OCI-LY7 (cell line): ENCODE data around the gene ZMYND15. TPM values are rescaled to one million over a fixed set of nuclear protein-coding genes. Genes with fewer than 3 reads are reported as not detected.

Source experiments
- BruUV-seq: library from RNA; stranded (reverse); fragments of 400-500 nt; replicated peaks from 2 replicates; lab custom pipeline; 2021; lab: Mats Ljungman, UMichigan
- CTCF ChIA-PET: fragments of 300-600 bp; sonication (Branson Sonifier 250); formaldehyde crosslinking; loops from one replicate; lab custom pipeline; 2022; ENCODE audit warnings: antibody characterized with exemption; ENCODE audit not compliant: unreplicated experiment; lab: Charles Lee
- POLR2A ChIA-PET: fragments of 300-600 bp; sonication (Branson Sonifier 250); formaldehyde crosslinking; loops from one replicate; lab custom pipeline; 2022; ENCODE audit warnings: antibody characterized with exemption; lab: Charles Lee
- DNase-seq: peaks from one replicate; pipeline ENCODE4 v3.0.0-alpha.2; 2015; ENCODE audit warnings: low spot score
- H2AFZ ChIP-seq: fragments of 200-600 bp; sonication (generic), shearing (Covaris generic); 2 replicates; pipeline ENCODE4 v1.6.1; 2014; ENCODE audit warnings: mild to moderate bottlenecking, antibody characterized with exemption, low read length, moderate library complexity
- H3K27ac ChIP-seq: fragments of 200-600 bp; sonication (generic); 2 replicates; pipeline ENCODE4 v1.5.1; 2014; ENCODE audit warnings: mixed run types, low read depth, mild to moderate bottlenecking, moderate library complexity, low read length, inconsistent platforms; ENCODE audit not compliant: poor library complexity, severe bottlenecking
- H3K36me3 ChIP-seq: fragments of 200-600 bp; sonication (generic); 2 replicates; pipeline ENCODE4 v1.6.1; 2014; ENCODE audit warnings: mild to moderate bottlenecking, antibody characterized with exemption, low read length, moderate library complexity, mixed read lengths; ENCODE audit not compliant: insufficient read depth
- H3K4me1 ChIP-seq: fragments of 200-600 bp; sonication (generic); 2 replicates; pipeline ENCODE4 v1.5.1; 2014; ENCODE audit warnings: mild to moderate bottlenecking, low read length; ENCODE audit not compliant: insufficient read depth, poor library complexity, severe bottlenecking
- H3K4me2 ChIP-seq: fragments of 200-600 bp; sonication (generic); 2 replicates; pipeline ENCODE4 v1.6.1; 2014; ENCODE audit warnings: mild to moderate bottlenecking, low read length
- H3K4me3 ChIP-seq: fragments of 200-600 bp; sonication (generic); 2 replicates; pipeline ENCODE4 v1.5.1; 2014; ENCODE audit warnings: mild to moderate bottlenecking, low read depth, low read length; ENCODE audit not compliant: poor library complexity, severe bottlenecking
- H3K79me2 ChIP-seq: fragments of 200-600 bp; sonication (generic); 2 replicates; pipeline ENCODE4 v1.6.1; 2016; ENCODE audit warnings: low read depth, mild to moderate bottlenecking, low read length, moderate library complexity, mixed read lengths; ENCODE audit not compliant: insufficient read depth
- H3K9me2 ChIP-seq: fragments of 200-600 bp; sonication (generic); 2 replicates; pipeline ENCODE4 v1.6.1; 2016; ENCODE audit warnings: mild to moderate bottlenecking, low read length, mixed read lengths; ENCODE audit not compliant: insufficient read depth
- H3K9me3 ChIP-seq: fragments of 200-600 bp; sonication (generic); 2 replicates; pipeline ENCODE4 v1.6.1; 2014; ENCODE audit warnings: mild to moderate bottlenecking, mixed run types, low read length, mixed read lengths
- H4K20me1 ChIP-seq: fragments of 200-600 bp; sonication (generic); 2 replicates; pipeline ENCODE4 v1.6.1; 2014; ENCODE audit warnings: mild to moderate bottlenecking, antibody characterized with exemption, low read length, moderate library complexity, mixed read lengths; ENCODE audit not compliant: insufficient read depth
- CTCF ChIP-seq: fragments of 200-600 bp; sonication (generic); conservative IDR thresholded peaks from 2 replicates; pipeline ENCODE4 v1.5.1; 2014; ENCODE audit warnings: mild to moderate bottlenecking, antibody characterized with exemption, low read length, moderate library complexity, mixed read lengths
- EZH2phosphoT487 ChIP-seq: fragments of 200-600 bp; sonication (generic); IDR thresholded peaks from 2 replicates; pipeline ENCODE4 v1.6.1; 2018; ENCODE audit warnings: low read depth, borderline replicate concordance, mild to moderate bottlenecking, mixed run types, antibody characterized with exemption, low read length, moderate library complexity, mixed read lengths
- intact Hi-C: fragments of 100-400 bp; cut with micrococcal nuclease; formaldehyde crosslinking; loops from one replicate; pipeline ENCODE4 v1.10.0; 2022; ENCODE audit not compliant: unreplicated experiment
- total RNA-seq, 2 experiments: library from RNA; depleted of rRNA in 1 of 2; stranded (reverse); fragments of >200 nt in 1 of 2; shearing (Covaris generic) in 1 of 2; gene quantifications; 2 replicates each; pipeline ENCODE4 v1.2.3, GENCODE V29; 2014 to 2022

ZMYND15 gene
- total RNA-seq, 2 experiments from 2014 or later: not detected

DNA sequence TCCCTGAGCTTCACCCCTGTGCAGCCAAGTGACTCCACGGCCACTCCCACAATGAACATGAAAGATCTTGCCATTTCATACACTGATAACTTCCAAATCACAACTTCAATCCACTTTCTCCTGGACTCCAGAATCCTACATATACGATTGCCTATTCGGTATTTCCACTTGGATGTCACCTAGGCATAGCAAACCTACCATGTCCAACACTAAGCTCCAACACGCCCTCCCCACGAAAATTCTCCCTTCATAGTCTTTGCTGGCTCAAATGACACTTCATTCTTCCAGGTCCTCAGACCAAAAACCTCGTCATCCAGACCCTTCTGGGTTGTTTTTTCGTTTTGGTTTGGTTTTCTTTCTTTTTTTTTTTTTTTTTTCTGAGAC is 51.1 kb downstream of the ZMYND15 start:
- POLR2A ChIA-PET: interaction anchor here (0.9 to 1.2 kb wide), 4 partner anchors 16 to 268 kb away, joined by 3 to 5 read pairs (median 4); partner anchors contain the start of genes ARRB2 and PLD2
- no peak for DNase-seq
- BruUV-seq: no TSS peak
- Histone ChIP-seq H3K4me3 (peak overlapping the region; percentile 68), H4K20me1 (no peaks in the 10 kb centered on the region), H3K27ac (no peak overlapping the region), H3K9me3 (no peaks in the 10 kb centered on the region; the same call in 1 of the 2 replicates), H3K4me1 (peaks cover 13% of the 10 kb centered on the region), H3K4me2 (peak overlapping the region; percentile 78), H2AFZ (peak overlapping the region; percentile 95), H3K79me2 (no peaks in the 10 kb centered on the region), H3K9me2 (no peaks in the 10 kb centered on the region), H3K36me3 (no peaks in the 10 kb centered on the region)
- intact Hi-C loops: loop anchor here (1.0 to 2.0 kb wide), 3 partner anchors 80 to 225 kb away; partner anchors contain the start of gene ARRB2
- CTCF ChIA-PET: interaction anchor here (0.6 to 1.2 kb wide), 2 partner anchors 43 to 648 kb away, joined by 3 to 4 read pairs; no protein-coding TSS in a partner anchor
- TF ChIP-seq CTCF (no peak), EZH2phosphoT487 (no peak)

DNA sequence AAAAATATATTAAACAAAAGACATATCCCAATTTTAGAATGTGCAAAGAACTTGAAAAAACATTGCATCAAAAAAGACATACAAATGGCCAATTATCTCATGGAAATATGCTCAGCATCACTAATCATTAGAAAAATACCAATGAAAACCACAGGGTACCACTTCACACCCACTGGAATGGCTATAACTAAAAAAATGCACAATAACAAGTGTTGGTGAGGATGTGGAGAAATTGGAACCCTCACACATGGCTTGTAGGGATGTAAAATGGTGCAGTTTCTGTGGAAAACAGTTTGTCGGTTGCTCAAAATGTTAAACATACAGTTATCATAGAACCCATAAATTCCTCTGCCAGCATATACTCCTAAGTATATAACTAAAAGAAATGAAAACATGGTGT is 55.5 kb downstream of the ZMYND15 start:
- Histone ChIP-seq H3K36me3 (peaks cover 19% of the 10 kb centered on the region; the same call in 1 of the 2 replicates), H3K4me3 (peak overlapping the region; percentile 85), H3K4me1 (peaks cover 13% of the 10 kb centered on the region), H2AFZ (peak overlapping the region; percentile 76), H3K9me2 (no peaks in the 10 kb centered on the region), H3K4me2 (no peak overlapping the region), H3K9me3 (no peaks in the 10 kb centered on the region; the same call in 1 of the 2 replicates), H4K20me1 (no peaks in the 10 kb centered on the region), H3K27ac (no peak overlapping the region), H3K79me2 (peaks cover 16% of the 10 kb centered on the region; the same call in 1 of the 2 replicates)
- BruUV-seq: no TSS peak
- DNase-seq: no peak
- CTCF ChIA-PET: no interaction called here
- TF ChIP-seq CTCF: no peak
- TF ChIP-seq EZH2phosphoT487: no peak
- intact Hi-C loops: no loop called here
- POLR2A ChIA-PET: no interaction called here

Other genes starting within 250 kb of the ZMYND15 start
- gene SPNS2, start 241.0 kb upstream of the ZMYND15 start, total RNA-seq (2014; rRNA removed; shearing (Covaris generic)): 1.1 and 5.4 TPM in 2 replicates
- 1.6 TPM in 2 replicates for gene SPNS2, start 241.0 kb upstream of the ZMYND15 start, total RNA-seq (2022)
- gene MYBBP1A, start 184.4 kb upstream of the ZMYND15 start, total RNA-seq (2014; rRNA removed; shearing (Covaris generic)): 137 and 142 TPM in 2 replicates
- gene MYBBP1A, start 184.4 kb upstream of the ZMYND15 start, total RNA-seq (2022): 106 and 131 TPM in 2 replicates
- not detected in 2 replicates for gene GGT6, start 179.3 kb upstream of the ZMYND15 start, total RNA-seq (2014; rRNA removed; shearing (Covaris generic))
- not detected in 2 replicates for gene GGT6, start 179.3 kb upstream of the ZMYND15 start, total RNA-seq (2022)
- not detected in 2 replicates for gene SMTNL2, start 155.3 kb upstream of the ZMYND15 start, total RNA-seq (2014; rRNA removed; shearing (Covaris generic))
- gene SMTNL2, start 155.3 kb upstream of the ZMYND15 start, total RNA-seq (2022): not detected in 2 replicates
- not detected in 2 replicates for gene ALOX15, start 98.2 kb upstream of the ZMYND15 start, total RNA-seq (2014; rRNA removed; shearing (Covaris generic))
- gene ALOX15, start 98.2 kb upstream of the ZMYND15 start, total RNA-seq (2022): 1.8 TPM in 2 replicates
- 28.2 and 36.8 TPM in 2 replicates for gene PELP1, start 35.7 kb upstream of the ZMYND15 start, total RNA-seq (2014; rRNA removed; shearing (Covaris generic))
- gene PELP1, start 35.7 kb upstream of the ZMYND15 start, total RNA-seq (2022): 104 and 113 TPM in 2 replicates
- 49.8 and 56.7 TPM in 2 replicates for gene ARRB2, start 29.2 kb upstream of the ZMYND15 start, total RNA-seq (2014; rRNA removed; shearing (Covaris generic))
- gene ARRB2, start 29.2 kb upstream of the ZMYND15 start, total RNA-seq (2022): 84.9 and 96.1 TPM in 2 replicates
- 35.3 and 35.9 TPM in 2 replicates for gene MED11, start 8.4 kb upstream of the ZMYND15 start, total RNA-seq (2014; rRNA removed; shearing (Covaris generic))
- 19.0 and 19.2 TPM in 2 replicates for gene MED11, start 8.4 kb upstream of the ZMYND15 start, total RNA-seq (2022)
- not detected in 2 replicates for gene CXCL16, start 95 bp downstream of the ZMYND15 start, total RNA-seq (2014; rRNA removed; shearing (Covaris generic))
- gene CXCL16, start 95 bp downstream of the ZMYND15 start, total RNA-seq (2022): not detected in 2 replicates
- not detected in 2 replicates for gene TM4SF5, start 32.1 kb downstream of the ZMYND15 start, total RNA-seq (2014; rRNA removed; shearing (Covaris generic))
- not detected in 2 replicates for gene TM4SF5, start 32.1 kb downstream of the ZMYND15 start, total RNA-seq (2022)
- gene VMO1, start 46.5 kb downstream of the ZMYND15 start, total RNA-seq (2014; rRNA removed; shearing (Covaris generic)): not detected in 2 replicates
- gene VMO1, start 46.5 kb downstream of the ZMYND15 start, total RNA-seq (2022): 0.55 TPM in 1 of 2 replicates, not detected in the other
- gene GLTPD2, start 49.1 kb downstream of the ZMYND15 start, total RNA-seq (2014; rRNA removed; shearing (Covaris generic)): not detected in 2 replicates
- not detected in 2 replicates for gene GLTPD2, start 49.1 kb downstream of the ZMYND15 start, total RNA-seq (2022)
- gene PSMB6, start 56.3 kb downstream of the ZMYND15 start, total RNA-seq (2014; rRNA removed; shearing (Covaris generic)): 144 and 155 TPM in 2 replicates
- gene PSMB6, start 56.3 kb downstream of the ZMYND15 start, total RNA-seq (2022): 111 and 137 TPM in 2 replicates
- 6.6 and 10.2 TPM in 2 replicates for gene PLD2, start 67.3 kb downstream of the ZMYND15 start, total RNA-seq (2014; rRNA removed; shearing (Covaris generic))
- 13.5 and 18.7 TPM in 2 replicates for gene PLD2, start 67.3 kb downstream of the ZMYND15 start, total RNA-seq (2022)
- 38.3 and 40.6 TPM in 2 replicates for gene MINK1, start 93.5 kb downstream of the ZMYND15 start, total RNA-seq (2014; rRNA removed; shearing (Covaris generic))
- 61.0 and 62.5 TPM in 2 replicates for gene MINK1, start 93.5 kb downstream of the ZMYND15 start, total RNA-seq (2022)
- gene C17orf107, start 159.7 kb downstream of the ZMYND15 start, total RNA-seq (2014; rRNA removed; shearing (Covaris generic)): 0.18 and 0.79 TPM in 2 replicates
- gene C17orf107, start 159.7 kb downstream of the ZMYND15 start, total RNA-seq (2022): 0.76 and 1.1 TPM in 2 replicates
- 0.32 and 0.59 TPM in 2 replicates for gene CHRNE, start 163.3 kb downstream of the ZMYND15 start, total RNA-seq (2014; rRNA removed; shearing (Covaris generic))
- 0.27 and 0.68 TPM in 2 replicates for gene CHRNE, start 163.3 kb downstream of the ZMYND15 start, total RNA-seq (2022)
- not detected in 2 replicates for gene GP1BA, start 192.4 kb downstream of the ZMYND15 start, total RNA-seq (2014; rRNA removed; shearing (Covaris generic))
- not detected in 2 replicates for gene GP1BA, start 192.4 kb downstream of the ZMYND15 start, total RNA-seq (2022)
- gene SLC25A11, start 200.2 kb downstream of the ZMYND15 start, total RNA-seq (2014; rRNA removed; shearing (Covaris generic)): 59.6 and 80.6 TPM in 2 replicates
- gene SLC25A11, start 200.2 kb downstream of the ZMYND15 start, total RNA-seq (2022): 66.8 and 68.2 TPM in 2 replicates
- gene RNF167, start 200.4 kb downstream of the ZMYND15 start, total RNA-seq (2014; rRNA removed; shearing (Covaris generic)): 31.4 and 46.5 TPM in 2 replicates
- gene RNF167, start 200.4 kb downstream of the ZMYND15 start, total RNA-seq (2022): 120 and 124 TPM in 2 replicates
- gene PFN1, start 208.7 kb downstream of the ZMYND15 start, total RNA-seq (2014; rRNA removed; shearing (Covaris generic)): 1,053 and 1,272 TPM in 2 replicates
- 950 and 1,053 TPM in 2 replicates for gene PFN1, start 208.7 kb downstream of the ZMYND15 start, total RNA-seq (2022)
- gene ENO3, start 211.3 kb downstream of the ZMYND15 start, total RNA-seq (2014; rRNA removed; shearing (Covaris generic)): 14.6 and 24.6 TPM in 2 replicates
- gene ENO3, start 211.3 kb downstream of the ZMYND15 start, total RNA-seq (2022): 79.4 and 80.4 TPM in 2 replicates
- 53.2 and 54.4 TPM in 2 replicates for gene SPAG7, start 228.0 kb downstream of the ZMYND15 start, total RNA-seq (2014; rRNA removed; shearing (Covaris generic))
- gene SPAG7, start 228.0 kb downstream of the ZMYND15 start, total RNA-seq (2022): 58.9 and 67.7 TPM in 2 replicates
- 8.7 and 9.7 TPM in 2 replicates for gene CAMTA2, start 247.8 kb downstream of the ZMYND15 start, total RNA-seq (2014; rRNA removed; shearing (Covaris generic))
- gene CAMTA2, start 247.8 kb downstream of the ZMYND15 start, total RNA-seq (2022): 44.3 and 53.4 TPM in 2 replicates